ENCODE data around the gene JOSD2.

JOSD2 gene

GRCh38 chr19:50481351-50482149, 29.4 kb downstream of the JOSD2 start:
- Histone ChIP-seq H3K4me3 (replicated peaks; ENCODE audit: insufficient read depth, low read length) (no peak overlapping the region), H3K27ac (replicated peaks) (no peak overlapping the region), H3K27me3 (ENCODE audit: insufficient read depth, poor library complexity, severe bottlenecking) (no peaks in the 10 kb centered on the region)
- TF ChIP-seq, protein P1, sequence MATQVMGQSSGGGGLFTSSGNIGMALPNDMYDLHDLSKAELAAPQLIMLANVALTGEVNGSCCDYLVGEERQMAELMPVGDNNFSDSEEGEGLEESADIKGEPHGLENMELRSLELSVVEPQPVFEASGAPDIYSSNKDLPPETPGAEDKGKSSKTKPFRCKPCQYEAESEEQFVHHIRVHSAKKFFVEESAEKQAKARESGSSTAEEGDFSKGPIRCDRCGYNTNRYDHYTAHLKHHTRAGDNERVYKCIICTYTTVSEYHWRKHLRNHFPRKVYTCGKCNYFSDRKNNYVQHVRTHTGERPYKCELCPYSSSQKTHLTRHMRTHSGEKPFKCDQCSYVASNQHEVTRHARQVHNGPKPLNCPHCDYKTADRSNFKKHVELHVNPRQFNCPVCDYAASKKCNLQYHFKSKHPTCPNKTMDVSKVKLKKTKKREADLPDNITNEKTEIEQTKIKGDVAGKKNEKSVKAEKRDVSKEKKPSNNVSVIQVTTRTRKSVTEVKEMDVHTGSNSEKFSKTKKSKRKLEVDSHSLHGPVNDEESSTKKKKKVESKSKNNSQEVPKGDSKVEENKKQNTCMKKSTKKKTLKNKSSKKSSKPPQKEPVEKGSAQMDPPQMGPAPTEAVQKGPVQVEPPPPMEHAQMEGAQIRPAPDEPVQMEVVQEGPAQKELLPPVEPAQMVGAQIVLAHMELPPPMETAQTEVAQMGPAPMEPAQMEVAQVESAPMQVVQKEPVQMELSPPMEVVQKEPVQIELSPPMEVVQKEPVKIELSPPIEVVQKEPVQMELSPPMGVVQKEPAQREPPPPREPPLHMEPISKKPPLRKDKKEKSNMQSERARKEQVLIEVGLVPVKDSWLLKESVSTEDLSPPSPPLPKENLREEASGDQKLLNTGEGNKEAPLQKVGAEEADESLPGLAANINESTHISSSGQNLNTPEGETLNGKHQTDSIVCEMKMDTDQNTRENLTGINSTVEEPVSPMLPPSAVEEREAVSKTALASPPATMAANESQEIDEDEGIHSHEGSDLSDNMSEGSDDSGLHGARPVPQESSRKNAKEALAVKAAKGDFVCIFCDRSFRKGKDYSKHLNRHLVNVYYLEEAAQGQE (IDR thresholded peaks at IDR 0.05; ENCODE audit: insufficient replicate concordance, low read depth) = no peak
- TF ChIP-seq GABPA (IDR thresholded peaks at IDR 0.05; ENCODE audit: low read depth) (no peak), CTCF (IDR thresholded peaks at IDR 0.05; ENCODE audit: insufficient read depth, low read length) (no peak), SPI1 (IDR thresholded peaks at IDR 0.05; ENCODE audit: borderline replicate concordance, low read depth) (no peak), POLR2AphosphoS5 (IDR thresholded peaks at IDR 0.05; ENCODE audit: low read depth) (no peak)
- no peak for DNase-seq (ENCODE audit: low read depth in 1 of 2, low spot score in 1 of 2)

DNA sequence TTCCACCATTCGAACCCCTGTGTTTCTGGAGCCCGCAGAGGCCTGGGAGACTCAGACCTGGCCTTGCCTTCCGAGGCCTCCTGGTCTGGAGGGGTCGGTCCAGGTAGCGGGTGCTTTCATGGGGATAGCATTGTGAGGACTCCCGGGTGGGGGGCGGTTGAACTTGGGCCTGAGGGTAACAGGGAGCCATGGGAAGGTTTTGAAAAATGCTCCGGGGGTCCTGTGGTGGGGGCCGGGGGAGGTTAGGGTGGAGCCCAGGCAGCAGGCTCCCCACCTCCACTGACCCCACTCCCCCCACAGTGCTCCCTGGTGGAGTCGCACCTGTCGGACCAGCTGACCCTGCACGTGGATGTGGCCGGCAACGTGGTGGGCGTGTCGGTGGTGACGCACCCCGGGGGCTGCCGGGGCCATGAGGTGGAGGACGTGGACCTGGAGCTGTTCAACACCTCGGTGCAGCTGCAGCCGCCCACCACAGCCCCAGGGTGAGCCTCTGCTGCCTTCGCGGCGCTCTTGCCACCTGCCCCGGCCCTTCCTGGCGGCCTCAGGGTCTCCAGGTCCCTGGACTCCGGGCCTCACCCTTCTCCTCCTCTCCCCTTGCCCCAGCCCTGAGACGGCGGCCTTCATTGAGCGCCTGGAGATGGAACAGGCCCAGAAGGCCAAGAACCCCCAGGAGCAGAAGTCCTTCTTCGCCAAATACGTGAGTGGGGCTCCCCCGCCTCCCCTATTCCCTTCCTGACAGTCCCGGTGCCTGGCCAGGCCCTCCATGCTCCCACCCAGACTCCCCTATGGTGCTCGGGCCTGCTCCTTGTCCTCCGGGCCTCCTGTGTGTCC, 30.5 kb downstream of the JOSD2 start:
- TF ChIP-seq POLR2AphosphoS5 (IDR thresholded peaks at IDR 0.05; ENCODE audit: low read depth) (no peak), CTCF (IDR thresholded peaks at IDR 0.05; ENCODE audit: insufficient read depth, low read length) (no peak), SPI1 (IDR thresholded peaks at IDR 0.05; ENCODE audit: borderline replicate concordance, low read depth) (no peak), GABPA (IDR thresholded peaks at IDR 0.05; ENCODE audit: low read depth) (no peak)
- TF ChIP-seq, protein P1 (IDR thresholded peaks at IDR 0.05; ENCODE audit: insufficient replicate concordance, low read depth) = no peak
- H3K4me3 ChIP-seq (replicated peaks; ENCODE audit: insufficient read depth, low read length) = no peak overlapping the region
- H3K27ac ChIP-seq (replicated peaks) = no peak overlapping the region
- DNase-seq (ENCODE audit: low read depth in 1 of 2, low spot score in 1 of 2) = no peak
- H3K27me3 ChIP-seq (ENCODE audit: insufficient read depth, poor library complexity, severe bottlenecking) = no peaks in the 10 kb centered on the region

DNA sequence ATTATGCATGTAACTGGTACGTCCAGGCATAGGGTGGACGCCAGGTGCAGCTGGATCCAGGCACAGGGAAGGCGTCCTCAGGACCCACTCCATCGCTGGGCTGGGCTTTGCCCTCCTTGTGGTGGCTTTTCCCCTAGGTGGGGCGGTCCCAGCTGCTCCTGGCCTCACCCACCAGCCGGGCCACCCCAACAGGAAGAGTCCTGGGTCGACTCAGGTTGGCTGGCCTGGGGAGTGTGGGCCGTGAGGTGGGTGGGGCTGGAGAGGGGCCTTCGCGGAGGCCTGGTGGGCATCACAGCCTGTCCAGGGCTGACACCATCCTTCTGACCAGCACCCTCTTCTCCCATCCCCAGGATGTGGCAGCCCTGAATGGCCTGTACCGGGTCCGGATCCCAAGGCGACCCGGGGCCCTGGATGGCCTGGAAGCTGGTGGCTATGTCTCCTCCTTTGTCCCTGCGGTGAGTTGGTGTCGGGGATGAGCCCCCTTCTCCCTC, 31.2 kb downstream of the JOSD2 start:
- DNase-seq (ENCODE audit: low read depth in 1 of 2, low spot score in 1 of 2) = no peak
- Histone ChIP-seq H3K4me3 (replicated peaks; ENCODE audit: insufficient read depth, low read length) (no peak overlapping the region), H3K27me3 (ENCODE audit: insufficient read depth, poor library complexity, severe bottlenecking) (no peaks in the 10 kb centered on the region), H3K27ac (replicated peaks) (no peak overlapping the region)
- TF ChIP-seq POLR2AphosphoS5 (IDR thresholded peaks at IDR 0.05; ENCODE audit: low read depth) = no peak
- no peak for TF ChIP-seq SPI1 (IDR thresholded peaks at IDR 0.05; ENCODE audit: borderline replicate concordance, low read depth)
- TF ChIP-seq GABPA (IDR thresholded peaks at IDR 0.05; ENCODE audit: low read depth) = no peak
- no peak for TF ChIP-seq CTCF (IDR thresholded peaks at IDR 0.05; ENCODE audit: insufficient read depth, low read length)
- TF ChIP-seq, protein P1 (IDR thresholded peaks at IDR 0.05; ENCODE audit: insufficient replicate concordance, low read depth) = no peak

Data from HL-60 (cell line).